Head of caudate nucleus (tissue), 42 donors: ENCODE results near the gene TEX51.

ENCODE experiments used
- DNase-seq, 42 donors: peaks; one replicate each; pipeline versions ENCODE4 v3.0.0 to v3.0.0-alpha.2; 2020 to 2021; ENCODE audit warnings: mixed read lengths in 7 of 42
- intact Hi-C: fragments of 100-400 bp; cut with DNase I; formaldehyde crosslinking; loops from one replicate; pipeline ENCODE4 v1.15.0; 2022

TEX51 gene

DNA sequence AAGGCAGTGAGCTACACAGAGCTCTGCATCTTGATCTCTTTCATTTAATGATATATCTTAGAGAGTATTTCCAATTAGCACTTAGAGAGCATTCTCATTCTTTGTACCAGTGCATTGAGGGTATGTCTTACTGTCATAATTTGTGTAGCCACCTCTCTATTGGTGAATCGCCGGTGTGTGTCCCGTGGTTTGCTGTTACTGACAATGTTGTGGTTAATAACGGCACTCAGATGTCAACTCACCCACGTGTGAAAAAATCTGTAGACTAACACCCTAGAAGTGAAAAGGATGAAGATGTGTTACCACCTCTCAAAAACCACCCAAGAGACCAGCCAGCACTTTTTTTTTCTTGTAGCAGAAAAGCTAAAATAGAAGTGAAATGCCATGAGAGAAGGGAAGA lies 37.1 kb downstream of the TEX51 start:
- no peak for DNase-seq
- intact Hi-C loops = no loop called here

DNA sequence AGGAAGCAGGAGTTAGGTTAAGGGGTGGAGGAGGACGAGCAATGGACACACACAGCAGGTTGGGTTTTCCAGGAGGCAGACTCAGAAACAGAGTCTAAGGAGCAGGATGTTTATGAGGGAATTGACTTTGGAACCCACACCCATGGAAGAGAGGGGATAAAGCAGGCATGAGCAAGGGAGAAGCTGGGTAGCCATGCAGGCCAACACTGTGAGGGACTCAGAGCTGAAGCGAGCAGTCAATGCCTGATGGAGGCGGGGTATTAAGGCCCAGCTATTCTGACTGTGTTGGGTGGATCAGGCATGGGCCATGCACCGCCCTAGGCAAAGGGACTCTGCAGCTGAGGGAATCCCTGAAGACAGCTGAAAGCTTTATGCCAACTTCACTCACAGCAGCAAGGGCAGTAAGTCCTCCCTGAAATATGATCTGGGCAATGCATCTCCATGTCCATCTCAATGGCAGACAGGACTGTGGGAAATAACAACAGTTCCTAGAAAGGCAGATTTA lies 37.6 kb downstream of the TEX51 start:
- DNase-seq = no peak
- intact Hi-C loops = no loop called here

DNA sequence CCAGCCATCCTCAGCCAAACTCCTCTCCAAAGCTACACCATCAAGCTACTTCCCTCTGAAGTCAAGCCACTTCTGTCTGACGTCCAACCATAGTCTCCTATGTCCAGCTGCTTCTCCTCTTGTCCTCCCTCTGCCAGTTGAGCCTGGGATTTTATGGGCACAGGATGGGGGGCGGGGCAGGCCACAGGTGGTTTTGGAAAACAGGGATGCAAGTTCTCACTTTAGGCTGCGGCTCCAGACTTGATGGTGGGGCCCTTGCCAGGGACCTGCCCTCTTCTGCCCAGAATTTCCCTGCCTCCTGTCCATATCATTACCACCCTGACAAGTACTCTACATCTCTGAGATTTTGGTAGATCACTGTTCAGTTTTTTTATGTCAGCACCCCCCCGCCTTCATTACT lies 41.6 kb downstream of the TEX51 start:
- no peak for DNase-seq
- intact Hi-C loops = no loop called here

DNA sequence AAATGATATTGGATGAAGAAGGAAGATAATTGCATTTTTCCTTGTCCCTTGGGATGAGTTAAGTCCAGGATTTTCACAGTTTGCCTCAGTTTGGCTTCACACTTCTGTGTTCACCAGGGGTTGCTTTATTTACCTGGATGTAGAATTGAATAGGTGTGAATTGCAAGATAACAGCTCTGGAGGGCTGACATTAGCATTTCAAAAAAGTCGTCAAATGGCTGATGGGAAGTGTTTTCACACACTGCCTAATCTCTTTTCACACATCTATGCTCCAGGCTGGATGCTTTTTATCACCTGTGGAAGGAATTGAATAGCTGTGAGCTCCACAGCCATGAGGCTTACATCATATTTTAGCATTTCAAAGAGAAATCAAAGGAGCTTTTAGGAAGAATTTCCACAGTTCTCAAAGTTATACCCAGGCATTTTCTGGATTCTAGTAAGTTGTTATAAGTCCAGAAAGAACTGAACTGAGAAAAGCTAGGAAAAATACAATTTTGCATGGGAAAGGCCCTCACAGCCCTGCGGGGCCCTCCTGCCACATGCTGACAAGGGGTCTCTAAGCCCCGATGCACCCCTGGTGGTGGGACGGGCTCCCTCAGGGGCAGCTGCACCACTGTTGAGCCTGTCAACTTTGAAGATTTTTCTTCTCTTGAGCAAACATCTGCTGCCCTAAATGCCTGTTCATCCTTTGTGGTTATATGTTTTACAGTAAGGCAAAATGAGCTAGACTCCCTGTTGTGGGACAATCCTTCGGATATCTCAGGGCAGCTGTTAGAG lies 43.9 kb downstream of the TEX51 start:
- no peak for DNase-seq
- intact Hi-C loops = no loop called here

DNA sequence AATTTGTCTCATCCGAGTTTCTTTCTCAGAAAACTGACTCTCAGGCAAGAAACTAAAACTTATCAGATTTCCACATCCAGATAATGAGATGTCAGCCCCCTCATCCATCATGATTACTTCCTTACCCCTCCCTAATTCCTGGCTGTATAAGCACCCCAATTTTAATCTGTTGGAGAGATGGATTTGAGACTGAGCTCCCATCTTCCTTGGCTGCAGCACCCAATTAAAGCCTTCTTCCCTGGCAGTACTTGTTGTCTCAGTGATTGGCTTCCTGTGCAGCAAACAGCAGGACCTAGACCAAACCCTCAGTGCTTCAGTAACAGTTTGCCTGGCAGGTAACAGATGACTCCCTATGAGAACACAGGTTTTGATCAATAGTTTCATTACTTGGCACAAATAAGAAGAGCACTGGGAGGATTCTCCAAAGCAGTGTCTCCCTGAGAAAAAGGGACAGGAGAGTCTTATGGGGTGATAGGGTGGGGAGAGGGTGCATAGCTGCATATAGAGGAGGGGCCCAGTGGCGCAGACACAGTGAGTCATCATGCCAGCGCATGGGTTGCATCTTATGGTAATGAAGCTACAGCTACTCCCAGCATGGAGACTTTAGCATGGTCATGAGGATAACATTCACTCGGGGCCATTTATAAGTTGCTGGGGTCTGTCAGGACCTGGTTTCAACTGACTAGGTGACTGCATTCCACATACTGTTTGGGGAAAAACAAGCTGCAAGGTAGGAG lies 45.1 kb downstream of the TEX51 start:
- intact Hi-C loops = no loop called here
- no peak for DNase-seq

DNA sequence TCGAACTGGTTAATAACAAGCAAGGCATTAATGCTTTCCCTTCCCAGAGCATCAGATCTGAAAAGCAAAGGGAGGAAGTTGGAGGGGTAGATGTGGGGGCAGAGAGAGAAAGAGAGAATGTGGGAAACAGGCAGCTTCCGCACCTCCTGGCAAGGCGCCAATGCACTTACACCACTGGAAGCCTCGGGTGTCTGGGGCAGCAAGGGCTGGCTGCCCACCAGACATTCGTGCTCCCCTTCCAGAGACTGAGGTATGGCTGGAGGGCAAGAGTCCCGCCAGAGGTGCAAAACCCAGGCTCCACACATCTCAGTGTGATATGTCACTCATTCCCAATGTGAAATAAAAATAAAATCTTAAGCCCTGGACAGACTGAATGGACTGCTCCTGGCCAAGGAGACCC lies 46.4 kb downstream of the TEX51 start:
- peak in 1 of 42 donors; percentile 13 for DNase-seq
- intact Hi-C loops = no loop called here

DNA sequence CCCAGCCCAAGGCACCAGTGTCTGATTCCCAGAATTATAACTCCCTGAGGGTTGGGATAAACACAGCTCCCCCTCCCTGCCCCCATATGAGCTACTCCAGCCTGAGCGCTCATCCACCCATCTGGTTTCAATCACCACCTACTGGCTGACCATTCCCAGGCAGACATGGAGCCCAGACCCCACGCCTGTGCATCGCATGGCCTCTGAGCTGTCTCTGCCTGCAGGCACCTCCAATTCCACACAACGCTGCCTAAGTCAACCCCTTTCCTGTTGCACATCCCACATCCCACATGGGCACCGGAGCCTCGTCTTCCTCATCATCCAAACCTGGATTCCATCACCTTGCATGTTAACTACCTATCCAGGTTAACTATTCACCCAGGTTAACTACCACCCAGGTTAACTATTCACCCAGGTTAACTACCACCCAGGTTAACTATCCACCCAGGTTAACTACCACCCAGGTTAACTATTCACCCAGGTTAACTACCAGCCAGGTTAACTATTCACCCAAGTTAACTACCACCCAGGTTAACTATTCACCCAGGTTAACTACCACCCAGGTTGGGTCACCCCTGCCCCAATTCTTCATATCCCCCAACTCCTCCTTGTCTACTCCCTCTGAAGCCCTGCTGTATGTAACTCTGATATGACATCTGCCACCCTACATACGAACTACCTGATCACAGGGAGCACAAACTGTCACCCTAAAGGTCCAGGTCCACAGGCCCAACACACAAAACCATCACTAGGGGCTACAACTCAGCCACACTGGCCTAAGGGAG lies 47.8 kb downstream of the TEX51 start:
- intact Hi-C loops = no loop called here
- DNase-seq = no peak

DNA sequence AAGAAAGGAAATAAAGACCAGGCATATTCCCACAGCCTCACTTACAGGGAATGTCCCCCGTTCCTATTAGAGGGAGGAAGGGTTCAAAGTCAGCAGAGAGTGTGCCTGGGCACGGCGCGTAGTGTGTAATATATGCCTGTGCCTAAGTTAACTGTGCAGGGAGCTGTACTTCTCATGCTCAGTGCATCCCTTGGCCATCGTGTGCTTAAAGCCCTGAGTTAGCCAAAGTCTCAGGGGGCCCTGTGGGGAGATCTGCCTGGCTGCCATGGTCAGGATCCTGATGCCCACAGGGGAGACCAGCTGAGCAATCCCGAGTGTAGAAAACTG lies 48.4 kb downstream of the TEX51 start:
- no peak for DNase-seq
- intact Hi-C loops = no loop called here

DNA sequence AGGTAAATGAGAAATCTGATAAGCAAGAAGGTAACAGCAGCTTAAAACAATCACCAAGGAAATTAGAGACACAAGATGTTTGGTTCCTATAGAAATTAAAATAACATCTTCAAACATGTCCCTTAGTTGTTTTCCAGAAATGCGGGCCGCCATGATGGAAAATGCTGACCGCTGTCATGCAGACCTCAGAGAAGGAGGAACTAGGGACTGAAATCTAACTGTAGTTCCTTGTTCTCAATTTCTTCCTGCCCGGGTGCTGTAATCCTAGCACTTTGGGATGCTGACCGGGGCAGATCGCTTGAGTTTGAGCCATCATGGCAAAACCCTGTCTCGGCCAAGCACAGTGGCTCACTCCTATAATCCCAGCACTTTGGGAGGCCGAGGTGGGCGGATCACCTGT lies 51.1 kb downstream of the TEX51 start:
- intact Hi-C loops = no loop called here

DNA sequence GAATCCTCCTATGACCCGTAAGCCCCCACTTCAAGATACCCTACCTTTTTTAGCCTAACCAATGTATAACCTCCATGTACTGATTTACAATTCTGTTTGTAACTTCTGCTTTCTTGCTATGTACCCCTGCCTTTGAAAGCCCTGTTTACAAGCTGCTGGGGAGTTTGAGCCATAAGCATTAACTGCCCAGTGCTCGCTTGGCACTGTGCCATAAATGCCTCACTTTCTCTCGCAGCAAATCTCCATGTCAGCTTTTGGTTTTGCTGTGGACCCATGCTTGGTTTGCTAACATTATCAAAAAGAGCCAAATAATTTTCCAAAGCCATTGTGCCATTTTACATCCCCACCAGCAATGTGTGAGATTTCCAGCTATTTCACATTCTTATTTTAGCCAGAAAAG lies 51.8 kb downstream of the TEX51 start:
- DNase-seq = no peak
- intact Hi-C loops = no loop called here

More for the DNA sequence above, 51.1 kb downstream of the TEX51 start:
- no peak for DNase-seq
